ENCODE results near the gene PRKCB.

DNA sequence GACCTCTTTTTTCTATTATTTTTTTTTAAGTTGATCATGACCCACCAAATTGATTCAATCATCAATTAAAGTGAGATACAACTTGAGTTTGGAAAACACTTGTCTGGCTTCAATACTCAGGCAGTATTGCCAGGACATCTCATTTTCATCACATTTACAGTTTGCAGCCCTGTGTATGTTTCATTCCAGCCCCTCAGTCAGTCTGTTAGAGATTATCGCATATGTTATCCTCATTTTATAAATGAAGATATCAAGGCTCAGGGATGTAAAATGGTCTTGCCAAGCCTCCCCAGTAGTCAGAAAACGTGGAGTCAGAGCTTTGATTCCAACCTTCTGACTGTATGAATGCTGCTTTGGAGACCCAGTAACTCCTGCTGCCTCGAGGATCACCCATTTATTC, 333.1 kb downstream of the PRKCB start:
- TF ChIP-seq, protein P1, sequence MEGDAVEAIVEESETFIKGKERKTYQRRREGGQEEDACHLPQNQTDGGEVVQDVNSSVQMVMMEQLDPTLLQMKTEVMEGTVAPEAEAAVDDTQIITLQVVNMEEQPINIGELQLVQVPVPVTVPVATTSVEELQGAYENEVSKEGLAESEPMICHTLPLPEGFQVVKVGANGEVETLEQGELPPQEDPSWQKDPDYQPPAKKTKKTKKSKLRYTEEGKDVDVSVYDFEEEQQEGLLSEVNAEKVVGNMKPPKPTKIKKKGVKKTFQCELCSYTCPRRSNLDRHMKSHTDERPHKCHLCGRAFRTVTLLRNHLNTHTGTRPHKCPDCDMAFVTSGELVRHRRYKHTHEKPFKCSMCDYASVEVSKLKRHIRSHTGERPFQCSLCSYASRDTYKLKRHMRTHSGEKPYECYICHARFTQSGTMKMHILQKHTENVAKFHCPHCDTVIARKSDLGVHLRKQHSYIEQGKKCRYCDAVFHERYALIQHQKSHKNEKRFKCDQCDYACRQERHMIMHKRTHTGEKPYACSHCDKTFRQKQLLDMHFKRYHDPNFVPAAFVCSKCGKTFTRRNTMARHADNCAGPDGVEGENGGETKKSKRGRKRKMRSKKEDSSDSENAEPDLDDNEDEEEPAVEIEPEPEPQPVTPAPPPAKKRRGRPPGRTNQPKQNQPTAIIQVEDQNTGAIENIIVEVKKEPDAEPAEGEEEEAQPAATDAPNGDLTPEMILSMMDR (IDR thresholded peaks at IDR 0.05), result no peak
- no peak for TF ChIP-seq POLR2A (IDR thresholded peaks at IDR 0.05)
